Renal pelvis (tissue), 4 donors: ENCODE results near the gene TMEM204. TPM values are rescaled to one million over a fixed set of nuclear protein-coding genes. Genes with fewer than 3 reads are reported as not detected.
"Not testable (repeated sequence)": the region's sequence is repeated elsewhere in the genome, so short reads cannot be mapped to it uniquely, and the experiment has no call there.

Experiments used
- DNase-seq: peaks from one replicate; pipeline ENCODE4 v3.0.0-alpha.2; 2013
- polyA plus RNA-seq, 3 donors: library from polyadenylated mRNA; unstranded; fragments of 120-200 nt; gene quantifications; one replicate each; pipeline ENCODE4 v1.2.1, GENCODE V29; 2013; ENCODE audit not compliant: insufficient read length in 3 of 3

The TMEM204 gene
- polyA plus RNA-seq, 3 donors: 17.6 to 25.8 (median 24.7) TPM

DNA sequence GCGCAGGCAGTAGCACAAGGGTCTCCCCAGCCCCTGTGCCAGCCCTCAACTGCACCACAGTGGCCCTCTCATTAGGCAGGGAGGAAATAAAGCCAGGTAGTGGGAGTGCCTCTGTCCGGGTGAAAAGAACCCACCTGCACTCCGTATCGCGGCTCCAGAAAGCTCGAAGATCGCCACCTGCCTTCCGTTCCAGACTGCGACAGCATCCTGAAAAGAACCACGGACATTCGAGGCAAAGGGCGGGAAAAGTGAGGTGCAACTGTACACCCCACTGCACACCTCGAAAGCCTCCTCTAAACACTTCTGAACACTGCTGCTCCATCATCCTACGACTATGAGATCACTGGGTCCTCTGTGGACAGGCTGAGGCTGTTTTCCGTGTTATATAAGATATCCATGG is 49.7 kb downstream of the TMEM204 start:
- no peak for DNase-seq

DNA sequence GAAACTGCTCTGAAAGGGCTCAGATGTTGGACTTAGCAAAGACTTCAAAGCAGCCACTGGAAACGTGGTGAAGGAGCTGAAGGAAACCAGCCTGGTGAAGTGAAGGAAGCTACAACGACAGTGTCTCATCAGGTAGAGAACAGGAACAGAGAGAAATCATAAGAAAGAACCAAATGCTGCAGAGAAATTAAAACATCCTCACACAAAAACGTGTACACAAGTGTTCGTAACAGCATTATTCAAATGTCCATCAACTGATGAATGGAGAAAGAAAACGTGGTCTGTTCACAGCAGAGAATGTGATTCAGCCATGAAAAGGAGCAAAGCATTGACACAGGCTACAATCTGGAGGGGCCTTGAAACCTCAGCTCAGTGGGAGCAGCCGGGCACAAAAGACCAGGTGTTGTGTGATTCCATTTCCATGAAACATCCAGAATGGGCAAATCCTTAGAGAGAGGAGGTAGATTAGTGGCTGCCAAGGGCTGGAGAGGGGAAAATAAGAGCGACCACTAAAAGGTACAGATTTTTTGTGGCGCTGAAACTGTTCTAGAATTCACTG is 51.5 kb downstream of the TMEM204 start:
- no peak for DNase-seq

DNA sequence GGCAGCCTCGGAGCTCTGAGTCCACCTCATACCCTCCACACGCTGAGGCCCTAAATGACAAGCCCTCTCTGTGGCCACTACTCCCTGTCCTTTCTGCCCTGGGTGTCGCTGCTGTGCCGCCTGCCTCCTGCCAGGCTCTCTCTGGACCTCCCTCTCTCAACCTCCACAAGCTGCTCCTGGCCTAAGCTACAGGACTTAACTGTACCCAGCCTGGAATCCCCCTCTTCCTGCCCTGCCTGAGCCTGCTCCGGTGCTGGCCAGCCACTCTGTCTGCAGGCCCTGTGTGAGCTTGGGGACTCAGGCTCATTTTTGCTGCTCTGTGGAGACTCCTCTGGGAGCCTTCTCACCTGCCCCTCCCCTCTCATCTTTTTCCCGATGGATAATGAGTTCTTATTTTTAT is 56.9 kb downstream of the TMEM204 start:
- no peak for DNase-seq

DNA sequence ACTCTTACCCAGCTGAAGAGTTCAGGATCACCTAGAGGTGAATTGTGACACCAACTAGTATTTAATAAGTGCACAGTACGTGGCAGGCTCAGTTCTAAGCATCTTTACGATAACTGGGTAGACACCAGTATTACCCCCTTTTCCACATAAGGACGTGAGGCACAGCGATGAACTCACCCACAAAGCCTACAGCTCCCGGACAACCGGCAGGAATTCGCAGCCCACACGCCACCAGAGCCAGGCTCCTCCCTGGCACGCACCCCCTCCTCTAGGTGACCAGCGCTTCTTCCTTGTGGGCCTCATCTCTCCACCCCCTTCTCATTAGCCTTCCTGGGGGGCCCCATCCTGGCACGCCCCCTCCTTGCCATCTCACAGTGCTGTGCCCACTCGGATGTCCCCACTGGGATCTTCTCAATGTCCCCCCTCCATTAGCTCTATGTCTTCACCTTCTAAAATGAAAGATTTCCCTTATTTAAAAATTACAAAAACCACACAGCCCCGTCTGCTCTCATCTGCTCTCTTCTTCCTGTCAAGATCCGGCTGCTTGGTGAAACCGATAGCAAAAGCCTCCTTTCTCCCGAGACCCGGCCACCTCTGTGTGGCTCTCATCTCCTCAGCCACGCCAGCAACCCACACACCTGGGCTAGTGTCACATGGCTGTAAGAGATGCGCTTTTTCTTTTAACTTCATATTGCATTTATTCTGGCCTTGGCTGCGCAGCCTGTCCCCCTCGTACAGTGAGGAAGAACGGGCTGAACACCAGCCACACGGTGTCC is 57.7 kb downstream of the TMEM204 start:
- DNase-seq: no peak

DNA sequence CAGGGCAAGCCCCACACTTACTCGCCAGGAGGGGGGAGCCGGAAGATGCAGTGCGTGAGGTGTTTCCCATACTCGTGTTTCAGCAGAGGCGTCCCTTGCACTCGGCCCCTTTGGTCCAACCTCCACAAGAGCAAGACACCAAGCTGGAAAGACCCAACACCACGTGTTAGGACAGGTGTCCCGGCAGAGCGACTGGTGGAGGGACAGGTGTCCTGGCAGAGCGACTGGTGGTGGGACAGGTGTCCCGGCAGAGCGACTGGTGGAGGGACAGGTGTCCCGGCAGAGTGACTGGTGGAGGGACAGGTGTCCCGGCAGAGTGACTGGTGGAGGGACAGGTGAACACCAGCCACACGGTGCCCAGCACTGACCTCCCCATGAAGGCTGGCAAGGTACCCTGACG is 59.0 kb downstream of the TMEM204 start:
- no peak for DNase-seq

DNA sequence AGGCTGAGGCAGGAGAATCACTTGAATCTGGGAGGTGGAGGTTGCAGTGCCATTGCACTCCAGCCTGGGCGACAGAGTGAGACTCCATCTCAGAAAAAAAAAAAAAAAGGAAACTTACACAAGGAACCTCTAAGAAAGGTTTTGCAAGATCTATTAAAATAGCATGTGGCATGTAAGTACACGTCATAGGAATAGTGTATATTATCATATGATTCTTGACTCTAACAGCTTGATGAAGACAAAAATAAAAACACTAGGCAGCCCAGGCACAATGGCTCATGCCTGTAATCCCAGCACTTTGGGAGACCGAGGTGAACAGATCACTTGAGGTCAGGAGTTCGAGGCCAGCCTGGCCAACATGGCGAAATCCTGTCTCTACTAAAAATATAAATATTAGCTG is 62.0 kb downstream of the TMEM204 start:
- not testable (repeated sequence) for DNase-seq

DNA sequence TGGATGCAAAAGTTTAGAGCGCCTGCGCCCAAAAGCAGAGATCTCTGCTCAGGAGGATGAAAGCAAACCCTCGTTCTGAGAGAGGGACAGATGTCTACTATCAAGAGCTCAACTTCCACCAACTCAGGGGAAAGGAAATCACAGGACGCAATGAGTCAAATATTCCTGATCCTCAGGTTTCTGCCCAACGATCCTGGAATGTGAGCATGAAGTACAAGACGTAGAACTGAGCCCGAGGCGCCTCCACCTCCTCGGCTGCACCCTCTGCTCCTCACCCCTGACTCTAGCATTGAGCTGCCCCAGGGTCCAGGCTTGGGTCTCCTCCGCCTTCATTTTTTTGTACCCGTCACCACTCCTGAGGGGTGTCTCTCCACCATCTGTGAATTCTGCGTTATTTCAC is 63.0 kb downstream of the TMEM204 start:
- DNase-seq: no peak

DNA sequence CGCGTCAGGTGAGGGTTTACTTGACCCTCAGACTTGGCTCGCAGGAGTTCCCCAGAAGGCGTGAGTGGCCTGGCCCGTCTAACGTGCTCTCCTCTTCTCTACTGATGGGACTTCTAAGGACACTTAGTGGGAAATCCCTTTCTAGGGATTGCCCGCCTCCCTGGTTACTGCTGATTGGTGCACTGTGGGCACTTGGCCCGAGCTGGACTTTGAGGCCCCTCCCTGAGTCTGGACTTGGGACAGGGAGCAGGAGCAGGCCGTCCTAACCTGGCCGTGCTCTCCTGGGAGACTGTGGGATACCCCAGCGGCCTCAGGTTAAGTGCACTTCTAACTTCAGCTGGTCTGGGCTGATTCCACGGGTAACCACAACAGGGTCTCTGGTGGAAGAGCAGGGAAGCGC is 63.7 kb downstream of the TMEM204 start:
- DNase-seq: no peak

DNA sequence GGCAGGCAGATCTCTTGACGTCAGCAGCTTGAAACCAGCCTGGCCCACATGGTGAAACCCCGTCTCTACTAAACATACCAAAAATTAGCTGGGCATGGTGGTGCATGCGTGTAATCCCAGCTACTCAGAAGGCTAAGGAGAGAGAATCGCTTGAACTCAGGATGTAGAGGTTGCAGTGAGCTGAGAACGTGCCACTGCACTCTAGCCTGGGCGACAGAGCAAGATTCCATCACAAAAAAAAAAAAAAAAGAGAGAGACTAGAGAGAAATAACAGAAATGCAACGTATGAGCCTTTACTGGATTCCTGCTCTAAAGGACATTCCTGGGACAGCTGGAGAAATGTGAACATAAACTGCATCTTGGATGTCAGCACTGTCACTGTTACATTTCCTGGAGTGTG is 67.6 kb downstream of the TMEM204 start:
- DNase-seq: no peak

DNA sequence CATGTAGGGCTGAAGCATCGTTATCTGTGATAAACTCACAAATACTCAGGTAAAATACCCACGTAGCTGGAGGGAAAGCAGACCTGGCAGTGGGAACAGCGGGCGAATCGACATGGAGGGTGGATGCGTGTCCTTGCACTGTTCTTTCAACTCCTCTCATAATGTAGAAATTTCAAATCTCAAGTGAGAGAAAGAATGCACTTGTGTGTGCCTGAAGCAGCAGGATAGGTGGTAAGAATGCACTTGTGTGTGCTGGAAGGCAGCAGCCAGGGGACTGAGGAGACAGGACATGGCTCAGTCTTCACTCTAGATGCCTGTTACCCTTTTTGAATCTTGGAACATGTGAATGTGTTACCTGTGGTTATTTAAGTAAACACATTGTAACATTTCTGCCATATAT is 68.0 kb downstream of the TMEM204 start:
- no peak for DNase-seq

DNA sequence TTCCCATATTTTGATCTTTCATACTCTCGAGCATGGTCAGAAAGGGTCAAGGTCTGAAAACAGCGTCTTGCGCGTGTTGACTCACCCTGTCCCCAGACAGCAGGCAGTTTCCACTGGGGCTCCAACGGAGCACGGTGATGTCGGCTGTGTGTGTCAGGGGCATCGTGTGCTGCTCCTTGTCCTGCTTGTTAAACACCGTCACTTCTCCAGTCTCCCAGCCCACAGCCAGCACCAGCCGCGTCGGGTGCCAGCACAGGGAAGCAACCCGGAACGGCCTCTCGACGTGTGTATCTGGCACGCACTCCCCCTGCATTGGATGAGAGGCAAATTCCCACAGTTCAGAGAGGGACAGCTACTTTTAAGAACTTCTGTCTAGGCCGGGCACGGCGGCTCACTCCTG is 68.8 kb downstream of the TMEM204 start:
- DNase-seq: no peak

Other genes with a start within 250 kb of the TMEM204 start
- 100 to 1,000 TPM; 147 to 171 (median 165) TPM for gene UBE2I, start 224.0 kb upstream of the TMEM204 start, polyA plus RNA-seq
- gene BAIAP3, start 200.0 kb upstream of the TMEM204 start, polyA plus RNA-seq: 1 to 10 TPM; 5.9 to 7.8 (median 7.0) TPM
- gene TSR3, start 181.8 kb upstream of the TMEM204 start, polyA plus RNA-seq: 10 to 100 TPM; 49.9 to 66.4 (median 61.6) TPM
- 10 to 100 TPM; 68.7 to 72.9 (median 72.4) TPM for gene GNPTG, start 181.7 kb upstream of the TMEM204 start, polyA plus RNA-seq
- 10 to 100 TPM; 15.5 to 24.9 (median 24.1) TPM for gene UNKL, start 119.0 kb upstream of the TMEM204 start, polyA plus RNA-seq
- gene UQCC4, start 112.9 kb upstream of the TMEM204 start, polyA plus RNA-seq: 10 to 100 TPM; 12.9 to 17.7 (median 14.6) TPM
- under 1 TPM in 2 of 3 donors, not detected in 1; 0.21 to 0.25 TPM for gene PERCC1, start 102.6 kb upstream of the TMEM204 start, polyA plus RNA-seq
- gene CCDC154, start 89.1 kb upstream of the TMEM204 start, polyA plus RNA-seq: 1 to 10 TPM; 2.3 to 4.4 (median 3.9) TPM
- 10 to 100 TPM; 53.4 to 61.1 (median 59.1) TPM for gene CLCN7, start 58.6 kb upstream of the TMEM204 start, polyA plus RNA-seq
- gene PTX4, start 44.7 kb upstream of the TMEM204 start, polyA plus RNA-seq: not detected
- gene TELO2, start 40.3 kb upstream of the TMEM204 start, polyA plus RNA-seq: 10 to 100 TPM; 42.3 to 47.9 (median 43.6) TPM
- 10 to 100 TPM; 43.3 to 48.3 (median 46.2) TPM for gene IFT140, start 78.4 kb downstream of the TMEM204 start, polyA plus RNA-seq
- gene CRAMP1, start 78.7 kb downstream of the TMEM204 start, polyA plus RNA-seq: 10 to 100 TPM; 16.6 to 30.6 (median 30.2) TPM
- 10 to 100 TPM; 75.4 to 83.3 (median 78.9) TPM for gene JPT2, start 144.6 kb downstream of the TMEM204 start, polyA plus RNA-seq
- 10 to 100 TPM; 55.4 to 85.5 (median 78.5) TPM for gene MAPK8IP3, start 172.5 kb downstream of the TMEM204 start, polyA plus RNA-seq
- gene NME3, start 237.9 kb downstream of the TMEM204 start, polyA plus RNA-seq: 10 to 100 TPM; 35.5 to 43.7 (median 43.2) TPM
- gene EME2, start 239.1 kb downstream of the TMEM204 start, polyA plus RNA-seq: 10 to 100 TPM in 2 of 3 donors, 1 to 10 TPM in 1; 8.8 to 13.4 (median 13.4) TPM
- 10 to 100 TPM; 71.9 to 98.1 (median 83.5) TPM for gene MRPS34, start 239.5 kb downstream of the TMEM204 start, polyA plus RNA-seq
- 10 to 100 TPM; 45.1 to 53.2 (median 52.4) TPM for gene SPSB3, start 248.9 kb downstream of the TMEM204 start, polyA plus RNA-seq
- 10 to 100 TPM; 48.7 to 61.4 (median 60.8) TPM for gene NUBP2, start 249.3 kb downstream of the TMEM204 start, polyA plus RNA-seq